KMS-11 (cell line): Measurements from ENCODE around the gene TCF7L2.
"Not testable (repeated sequence)": the region's sequence is repeated elsewhere in the genome, so short reads cannot be mapped to it uniquely, and the experiment has no call there.

Experiments used
- H2AFZ ChIP-seq: fragments of 200-600 bp; sonication (generic); 2 replicates; pipeline ENCODE4 v1.6.1; 2016; ENCODE audit warnings: antibody characterized with exemption, mixed run types, low read depth
- H3K27ac ChIP-seq: fragments of 200-600 bp; sonication (generic); 2 replicates; pipeline ENCODE4 v1.6.1; 2016; ENCODE audit warnings: mild to moderate bottlenecking, mixed run types
- H3K27me3 ChIP-seq: fragments of 200-600 bp; sonication (generic); 2 replicates; pipeline ENCODE4 v1.6.1; 2017; ENCODE audit warnings: mild to moderate bottlenecking, low read depth, mixed run types, moderate library complexity; ENCODE audit not compliant: insufficient read depth
- H3K36me3 ChIP-seq: fragments of 200-600 bp; sonication (generic); 2 replicates; pipeline ENCODE4 v1.6.1; 2017; ENCODE audit warnings: mild to moderate bottlenecking, mixed run types; ENCODE audit not compliant: insufficient read depth
- H3K4me1 ChIP-seq: fragments of 200-600 bp; sonication (generic); 2 replicates; pipeline ENCODE4 v1.6.1; 2016; ENCODE audit warnings: mild to moderate bottlenecking, low read depth, mixed run types; ENCODE audit not compliant: poor library complexity, severe bottlenecking
- H3K4me2 ChIP-seq: fragments of 200-600 bp; sonication (generic); 2 replicates; pipeline ENCODE4 v1.7.0; 2016; ENCODE audit warnings: mild to moderate bottlenecking, mixed run types
- H3K4me3 ChIP-seq: fragments of 200-600 bp; sonication (generic); IDR thresholded peaks from 2 replicates; pipeline ENCODE4 v1.6.1; 2017; ENCODE audit warnings: low read depth, low read length, mixed read lengths; ENCODE audit not compliant: insufficient read depth
- H3K79me2 ChIP-seq: fragments of 200-600 bp; sonication (generic); 2 replicates; pipeline ENCODE4 v1.6.1; 2016; ENCODE audit warnings: low read depth, mixed run types; ENCODE audit not compliant: insufficient read depth
- H3K9ac ChIP-seq: fragments of 200-600 bp; sonication (generic); 2 replicates; pipeline ENCODE4 v1.6.1; 2016; ENCODE audit warnings: mild to moderate bottlenecking, mixed run types
- H4K20me1 ChIP-seq: fragments of 200-600 bp; sonication (generic); 2 replicates; pipeline ENCODE4 v1.6.1; 2016; ENCODE audit warnings: mild to moderate bottlenecking, mixed run types; ENCODE audit not compliant: insufficient read depth
- TF ChIP-seq, protein P1 (sequence below): fragments of 200-600 bp; sonication (generic); conservative IDR thresholded peaks from 2 replicates; pipeline ENCODE4 v1.6.1; 2017; ENCODE audit warnings: low read depth, mild to moderate bottlenecking, antibody characterized with exemption, low read length, moderate library complexity, mixed read lengths

The TCF7L2 gene

DNA sequence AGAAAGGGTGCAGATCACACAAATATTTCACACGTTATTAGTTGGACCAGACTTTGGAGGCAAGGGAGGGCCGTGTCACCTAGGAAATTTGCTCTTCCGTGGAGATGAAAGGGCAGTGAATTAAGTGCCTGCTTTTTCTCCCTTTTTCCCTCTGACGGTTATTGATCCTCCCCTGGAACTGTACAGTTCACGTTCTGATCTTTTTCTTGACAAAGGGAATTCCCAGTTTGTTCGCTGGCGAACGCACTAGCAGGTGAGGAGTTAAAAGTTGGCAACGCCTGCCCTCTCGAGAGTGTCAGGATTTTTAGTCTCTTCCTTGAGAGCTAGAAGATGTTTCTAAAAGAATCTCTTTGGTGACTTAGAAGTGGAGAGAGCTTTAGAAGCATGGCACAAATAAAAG lies 111.5 kb downstream of the TCF7L2 start:
- Histone ChIP-seq H3K27me3 (no peaks in the 10 kb centered on the region), H3K4me2 (no peak overlapping the region), H3K4me1 (no peaks in the 10 kb centered on the region), H3K36me3 (no peaks in the 10 kb centered on the region), H4K20me1 (no peaks in the 10 kb centered on the region), H3K27ac (no peak overlapping the region), H2AFZ (no peak overlapping the region), H3K79me2 (no peaks in the 10 kb centered on the region), H3K4me3 (no peak overlapping the region), H3K9ac (no peak overlapping the region)
- TF ChIP-seq, protein P1, sequence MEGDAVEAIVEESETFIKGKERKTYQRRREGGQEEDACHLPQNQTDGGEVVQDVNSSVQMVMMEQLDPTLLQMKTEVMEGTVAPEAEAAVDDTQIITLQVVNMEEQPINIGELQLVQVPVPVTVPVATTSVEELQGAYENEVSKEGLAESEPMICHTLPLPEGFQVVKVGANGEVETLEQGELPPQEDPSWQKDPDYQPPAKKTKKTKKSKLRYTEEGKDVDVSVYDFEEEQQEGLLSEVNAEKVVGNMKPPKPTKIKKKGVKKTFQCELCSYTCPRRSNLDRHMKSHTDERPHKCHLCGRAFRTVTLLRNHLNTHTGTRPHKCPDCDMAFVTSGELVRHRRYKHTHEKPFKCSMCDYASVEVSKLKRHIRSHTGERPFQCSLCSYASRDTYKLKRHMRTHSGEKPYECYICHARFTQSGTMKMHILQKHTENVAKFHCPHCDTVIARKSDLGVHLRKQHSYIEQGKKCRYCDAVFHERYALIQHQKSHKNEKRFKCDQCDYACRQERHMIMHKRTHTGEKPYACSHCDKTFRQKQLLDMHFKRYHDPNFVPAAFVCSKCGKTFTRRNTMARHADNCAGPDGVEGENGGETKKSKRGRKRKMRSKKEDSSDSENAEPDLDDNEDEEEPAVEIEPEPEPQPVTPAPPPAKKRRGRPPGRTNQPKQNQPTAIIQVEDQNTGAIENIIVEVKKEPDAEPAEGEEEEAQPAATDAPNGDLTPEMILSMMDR = no peak

DNA sequence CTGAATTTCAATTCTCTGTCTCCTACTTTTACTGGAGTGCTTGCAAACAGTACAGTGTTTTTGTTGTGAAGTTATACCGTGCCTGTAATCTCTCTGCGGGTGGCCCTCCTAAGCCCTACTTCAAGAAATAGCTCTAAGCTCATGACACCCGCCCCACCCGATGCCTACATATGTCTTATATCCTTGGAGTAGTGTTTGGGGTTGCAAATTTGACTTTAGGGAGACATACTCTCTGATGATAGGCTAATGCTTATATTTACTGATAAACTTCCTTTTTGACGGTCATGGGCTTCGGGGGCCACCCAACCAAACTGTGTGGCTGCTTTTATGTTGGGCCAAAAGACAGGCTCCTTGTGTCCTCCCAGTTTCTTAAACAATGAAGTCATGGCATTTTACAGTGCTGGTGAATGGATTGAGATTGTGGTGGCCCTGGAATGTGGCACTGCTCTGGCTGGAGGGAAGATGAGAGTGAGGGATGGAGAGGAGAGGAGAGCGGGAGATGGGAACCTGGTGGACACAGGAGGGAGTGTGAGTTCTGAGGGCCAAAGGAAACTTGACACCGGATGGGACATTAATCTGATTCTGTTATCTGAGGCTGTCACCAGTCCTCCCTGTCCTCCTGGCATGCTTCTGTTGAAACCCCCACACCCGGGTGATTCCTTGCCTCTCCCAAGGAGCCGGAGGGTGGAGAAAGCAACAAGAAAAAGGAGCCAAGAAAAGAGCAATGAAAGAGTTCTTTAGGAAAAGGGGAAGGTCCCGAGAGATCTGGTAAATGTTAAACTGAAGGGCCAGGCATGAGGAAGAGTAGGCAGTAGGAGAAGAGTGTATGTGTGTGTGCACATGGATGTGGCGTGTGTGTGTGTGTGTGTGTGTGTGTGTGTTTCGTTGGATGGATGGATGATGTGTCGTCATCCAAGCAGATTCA lies 113.3 kb downstream of the TCF7L2 start:
- no peak overlapping the region for H2AFZ ChIP-seq
- H3K9ac ChIP-seq = no peak overlapping the region
- no peaks in the 10 kb centered on the region for H3K79me2 ChIP-seq
- TF ChIP-seq, protein P1 = no peak
- no peaks in the 10 kb centered on the region for H3K36me3 ChIP-seq
- H3K4me3 ChIP-seq = no peak overlapping the region
- no peak overlapping the region for H3K27ac ChIP-seq
- no peaks in the 10 kb centered on the region for H3K4me1 ChIP-seq
- no peak overlapping the region for H3K4me2 ChIP-seq
- no peaks in the 10 kb centered on the region for H3K27me3 ChIP-seq
- H4K20me1 ChIP-seq = no peaks in the 10 kb centered on the region

DNA sequence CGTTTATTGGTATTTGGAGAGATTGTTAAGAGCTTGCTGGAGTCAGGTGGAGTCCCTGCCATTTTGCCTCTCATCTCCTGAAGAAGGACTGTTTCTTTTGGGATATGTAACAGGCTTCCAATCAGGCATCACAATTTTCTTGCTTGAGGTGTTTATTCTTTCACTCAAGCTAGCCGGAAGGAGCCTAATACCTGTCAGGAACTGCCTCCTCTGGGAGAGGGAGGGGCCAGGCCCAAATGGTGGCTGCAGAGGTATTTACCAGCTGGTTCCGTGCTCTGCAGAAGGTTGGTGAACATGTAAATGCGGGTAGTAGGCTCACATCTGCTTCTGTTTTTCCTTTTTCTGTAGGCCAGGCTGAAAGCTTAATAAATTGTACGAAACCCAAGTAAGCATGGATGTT lies 114.0 kb downstream of the TCF7L2 start:
- TF ChIP-seq, protein P1 = no peak
- Histone ChIP-seq H3K36me3 (no peaks in the 10 kb centered on the region), H3K4me2 (no peak overlapping the region), H4K20me1 (no peaks in the 10 kb centered on the region), H3K4me3 (no peak overlapping the region), H3K4me1 (no peaks in the 10 kb centered on the region), H3K27ac (no peak overlapping the region), H2AFZ (no peak overlapping the region), H3K9ac (no peak overlapping the region), H3K79me2 (no peaks in the 10 kb centered on the region), H3K27me3 (no peaks in the 10 kb centered on the region)

DNA sequence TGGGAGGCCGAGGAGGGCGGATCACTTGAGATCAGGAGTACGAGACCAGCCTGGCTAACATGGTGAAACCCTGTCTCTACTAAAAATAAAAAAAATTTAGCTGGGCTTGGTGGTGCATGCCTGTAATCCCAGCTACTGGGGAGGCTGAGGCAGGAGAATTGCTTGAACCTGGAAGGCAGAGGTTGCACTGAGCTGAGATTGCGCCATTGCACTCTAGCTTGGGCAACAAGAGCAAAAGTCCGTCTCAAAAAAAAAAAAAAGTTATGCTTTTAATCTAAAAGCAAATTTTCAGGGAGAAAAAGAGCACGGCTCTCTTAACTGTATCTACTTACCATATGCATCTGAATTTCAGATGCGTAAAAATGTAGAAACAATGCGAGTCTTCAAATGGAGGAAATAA lies 116.1 kb downstream of the TCF7L2 start:
- not testable (repeated sequence) for H3K9ac ChIP-seq, H3K4me3 ChIP-seq, H3K79me2 ChIP-seq, H4K20me1 ChIP-seq, H3K4me1 ChIP-seq, H3K36me3 ChIP-seq, H3K27me3 ChIP-seq, H3K27ac ChIP-seq, H3K4me2 ChIP-seq, H2AFZ ChIP-seq

DNA sequence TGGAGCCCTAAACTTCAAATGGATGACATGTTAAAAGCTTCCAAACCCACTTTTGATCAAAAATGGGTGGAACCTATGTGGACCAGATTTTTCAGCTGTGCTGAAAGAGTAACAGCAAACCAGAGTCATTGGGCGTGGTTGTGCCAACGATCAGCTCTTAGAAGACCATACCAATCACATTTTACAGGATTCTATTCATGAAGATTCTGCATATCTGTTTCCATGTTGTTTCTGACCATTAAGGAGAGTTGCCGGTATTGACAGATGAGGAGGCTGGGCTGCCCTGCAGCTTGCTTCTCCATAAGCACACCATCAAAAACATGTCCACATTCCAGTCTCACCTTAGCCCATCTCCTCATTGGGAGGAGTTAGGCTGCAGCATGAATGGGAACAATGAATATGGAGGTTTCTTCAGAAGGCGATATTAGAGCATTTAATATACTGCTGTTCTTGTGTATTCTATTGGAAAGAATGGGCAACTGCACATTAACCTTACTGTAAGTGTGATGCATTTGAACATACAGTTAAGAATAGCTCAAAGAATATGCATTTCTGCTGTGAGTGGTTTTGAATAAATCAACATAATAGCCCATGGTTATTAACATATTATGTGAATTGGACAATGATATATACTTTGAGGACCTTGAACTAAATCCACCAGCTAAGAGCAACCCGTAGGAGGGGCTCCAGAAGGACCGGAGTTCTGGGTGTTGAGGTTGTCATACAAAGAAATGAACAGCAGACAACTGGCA lies 116.7 kb downstream of the TCF7L2 start:
- H4K20me1 ChIP-seq = no peaks in the 10 kb centered on the region
- H3K4me1 ChIP-seq = no peaks in the 10 kb centered on the region
- no peaks in the 10 kb centered on the region for H3K27me3 ChIP-seq
- TF ChIP-seq, protein P1 = no peak
- no peak overlapping the region for H2AFZ ChIP-seq
- no peak overlapping the region for H3K4me2 ChIP-seq
- no peaks in the 10 kb centered on the region for H3K79me2 ChIP-seq
- H3K27ac ChIP-seq = no peak overlapping the region
- H3K36me3 ChIP-seq = no peaks in the 10 kb centered on the region
- H3K4me3 ChIP-seq = no peak overlapping the region
- H3K9ac ChIP-seq = no peak overlapping the region
